K562 (cell line): ENCODE data around the gene ABCC1. TPM values are rescaled to one million over a fixed set of nuclear protein-coding genes. Genes with fewer than 3 reads are reported as not detected.

Experiments used
- ARID1B ChIP-seq: fragments of 450-650 bp; IDR thresholded peaks from 2 replicates; pipeline ENCODE4 v1.6.1; 2016; ENCODE audit warnings: antibody characterized with exemption, mild to moderate bottlenecking, inconsistent platforms
- ARNT ChIP-seq, 2 experiments: fragments of 450-650 bp; IDR thresholded peaks; 2 replicates each; pipeline ENCODE4 v1.6.1; 2016; ENCODE audit warnings: mild to moderate bottlenecking in 1 of 2
- BRCA1 ChIP-seq, 2 experiments: fragments of 450-650 bp in 1 of 2; sonication (generic) in 1 of 2; formaldehyde crosslinking in 1 of 2; IDR thresholded peaks; 2 replicates each; pipeline versions ENCODE4 v1.5.0 to v1.6.1; 2017 to 2020; ENCODE audit warnings: mild to moderate bottlenecking in 1 of 2, missing genetic modification reagents in 1 of 2
- CSDE1 ChIP-seq, 2 experiments: fragments of 450-650 bp; IDR thresholded peaks; 2 replicates each; pipeline ENCODE4 v1.6.1; 2016; ENCODE audit warnings: mild to moderate bottlenecking in 1 of 2
- FOS ChIP-seq: IDR thresholded peaks from 3 replicates; pipeline ENCODE4 v1.6.1; 2011; ENCODE audit not compliant: insufficient read length; ENCODE audit errors: extremely low read depth
- GABPA ChIP-seq: fragments of 200-800 bp; sonication (Bioruptor generic); conservative IDR thresholded peaks from 2 replicates; pipeline ENCODE4 v1.6.1; 2016; ENCODE audit warnings: low read depth, missing genetic modification characterization, missing compliant biosample characterization
- KLF16 ChIP-seq: IDR thresholded peaks from 2 replicates; pipeline ENCODE4 v1.6.1; 2016; ENCODE audit warnings: antibody characterized with exemption
- MCM3 ChIP-seq: fragments of 450-650 bp; IDR thresholded peaks from 2 replicates; pipeline ENCODE4 v1.6.1; 2016
- POLR2A ChIP-seq: fragments of 450-650 bp; conservative IDR thresholded peaks from 2 replicates; pipeline ENCODE4 v1.6.1; 2016
- POLR2H ChIP-seq: IDR thresholded peaks from 2 replicates; pipeline ENCODE4 v1.6.1; 2016; ENCODE audit warnings: missing genetic modification characterization, low read depth, mild to moderate bottlenecking, control low read depth, missing compliant biosample characterization, moderate library complexity
- PTBP1 ChIP-seq: fragments of 200-400 bp; formaldehyde crosslinking; IDR thresholded peaks from 2 replicates; pipeline ENCODE4 v1.6.1; 2017; ENCODE audit warnings: low read depth, low read length
- SAFB ChIP-seq: fragments of 200-400 bp; formaldehyde crosslinking; IDR thresholded peaks from 2 replicates; pipeline ENCODE4 v1.6.1; 2017; ENCODE audit warnings: low read depth, low read length, borderline replicate concordance
- SMARCA4 ChIP-seq: fragments of 450-650 bp; IDR thresholded peaks from 2 replicates; pipeline ENCODE4 v1.6.1; 2016
- TAF1 ChIP-seq: IDR thresholded peaks from 2 replicates; pipeline ENCODE4 v1.6.1; 2011; ENCODE audit warnings: mild to moderate bottlenecking, low read length, moderate library complexity; ENCODE audit not compliant: insufficient read depth, control insufficient read depth, severe bottlenecking; ENCODE audit errors: extremely low read depth
- TBL1XR1 ChIP-seq, 2 experiments: IDR thresholded peaks; 2 replicates each; pipeline ENCODE4 v1.6.1; 2012; ENCODE audit warnings: improper control_type of control experiment in 2 of 2, low read length in 2 of 2, mild to moderate bottlenecking in 1 of 2
- ZSCAN29 ChIP-seq: fragments of 450-650 bp; IDR thresholded peaks from 2 replicates; pipeline ENCODE4 v1.6.1; 2017
- polyA plus RNA-seq, 8 experiments: library from polyadenylated mRNA; depleted of rRNA in 4 of 8; stranded (reverse) in 5 of 8; unstranded in 3 of 8; fragments of >200 nt; fragmentation: Nextera tagmentation in 2 of 8; fragmentation: Illumina TruSeq in 1 of 8; extraction: Ambion mirVana in 2 of 8; extraction: Trizol in 1 of 8; gene quantifications; 2 replicates each; pipeline versions ENCODE4 v1.2.1 to v1.2.3, GENCODE V29; 2011 to 2014; ENCODE audit warnings: inconsistent platforms in 1 of 8, missing spikeins in 1 of 8
- total RNA-seq, 7 experiments: library from RNA; depleted of rRNA in 6 of 7; stranded (reverse); fragments of >200 nt in 6 of 7; fragmentation: Illumina TruSeq in 2 of 7; extraction: Trizol in 2 of 7; gene quantifications; 2 replicates each; pipeline versions ENCODE4 v1.2.1 to v1.2.3, GENCODE V29; 2011 to 2021; ENCODE audit warnings: low replicate concordance in 1 of 7
- TF ChIP-seq, protein P1 (sequence below), 2 experiments: IDR thresholded peaks in 1 of 2; conservative IDR thresholded peaks in 1 of 2; 2 replicates each; pipeline ENCODE4 v1.6.1; 2016; ENCODE audit warnings: low read depth in 2 of 2, mild to moderate bottlenecking in 1 of 2, missing compliant biosample characterization in 1 of 2, missing genetic modification characterization in 1 of 2, moderate library complexity in 1 of 2
- TF ChIP-seq, protein P2 (sequence below): sonication (generic); formaldehyde crosslinking; IDR thresholded peaks from 2 replicates; pipeline ENCODE4 v1.9.0; 2022; ENCODE audit warnings: mild to moderate bottlenecking, missing genetic modification reagents
- TF ChIP-seq, protein P3 (sequence below), 2 experiments: fragments of 450-650 bp; IDR thresholded peaks; 2 replicates each; pipeline ENCODE4 v1.6.1; 2016
- TF ChIP-seq, protein P4 (sequence below): sonication (generic); formaldehyde crosslinking; IDR thresholded peaks from 2 replicates; pipeline ENCODE4 v1.8.0; 2023; ENCODE audit warnings: mild to moderate bottlenecking, missing genetic modification reagents

The ABCC1 gene
- total and polyA plus RNA-seq, 9 of the 15 experiments (the other 6 are each of a cell fraction or from before 2014, with no cell fraction given), result 3.9 to 41.6 (median 10.0) TPM

DNA sequence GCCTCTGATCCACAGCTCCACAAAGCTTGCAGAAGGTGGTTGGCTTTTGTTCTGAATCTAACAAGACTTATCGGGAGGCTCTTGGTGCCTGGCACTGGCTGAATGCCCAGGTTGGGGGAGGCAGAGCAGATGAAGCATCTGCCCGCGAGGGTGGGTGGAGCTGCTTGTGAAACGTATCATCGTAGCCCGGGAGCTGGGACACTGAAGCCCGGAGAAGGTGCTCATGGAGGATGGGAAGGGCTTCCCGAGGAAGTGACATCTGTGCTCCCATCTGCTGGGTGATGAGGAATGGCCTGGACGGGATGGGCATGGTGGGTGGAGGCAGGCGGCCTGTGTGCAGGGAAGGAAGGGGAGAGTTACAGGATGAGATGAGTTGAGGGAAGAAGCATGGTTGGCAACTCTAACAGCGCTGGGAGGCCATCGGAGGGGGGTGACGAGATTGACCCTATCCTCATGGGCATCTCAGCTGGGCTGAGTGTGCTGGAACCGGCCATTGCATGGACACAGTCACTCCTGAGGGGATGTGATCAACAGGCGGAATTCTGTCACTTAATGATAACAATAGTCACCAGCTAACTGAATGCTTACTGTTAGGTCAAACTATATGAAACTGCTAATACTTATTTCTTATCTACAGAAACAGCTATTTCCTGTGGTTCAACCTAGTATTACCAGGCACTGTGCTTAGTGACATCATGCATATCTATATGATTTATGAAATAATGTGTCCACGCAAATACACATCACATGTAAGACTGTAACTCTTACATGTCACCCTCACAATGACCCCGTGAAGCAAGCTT lies 171.2 kb downstream of the ABCC1 start (continued):
- TF ChIP-seq, protein P1, sequence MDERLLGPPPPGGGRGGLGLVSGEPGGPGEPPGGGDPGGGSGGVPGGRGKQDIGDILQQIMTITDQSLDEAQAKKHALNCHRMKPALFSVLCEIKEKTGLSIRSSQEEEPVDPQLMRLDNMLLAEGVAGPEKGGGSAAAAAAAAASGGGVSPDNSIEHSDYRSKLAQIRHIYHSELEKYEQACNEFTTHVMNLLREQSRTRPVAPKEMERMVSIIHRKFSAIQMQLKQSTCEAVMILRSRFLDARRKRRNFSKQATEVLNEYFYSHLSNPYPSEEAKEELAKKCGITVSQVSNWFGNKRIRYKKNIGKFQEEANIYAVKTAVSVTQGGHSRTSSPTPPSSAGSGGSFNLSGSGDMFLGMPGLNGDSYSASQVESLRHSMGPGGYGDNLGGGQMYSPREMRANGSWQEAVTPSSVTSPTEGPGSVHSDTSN (CRISPR knock-in tag; IDR thresholded peaks at IDR 0.05; ENCODE audit: low read depth), result peak; percentile 49; the same call in 1 of the 2 replicates
- TF ChIP-seq, protein P1 (tag; conservative IDR thresholded peaks at IDR 0.05; ENCODE audit: low read depth), result peak; percentile 87
- no peak for TF ChIP-seq TAF1
- no peak for TF ChIP-seq ZSCAN29
- TF ChIP-seq SMARCA4, result peak; percentile 79
- peak in 1 of 2 experiments; percentile 75; a peak in 1 of 4 replicates for TF ChIP-seq ARNT (IDR thresholded peaks at IDR 0.05)
- TF ChIP-seq, protein P2, sequence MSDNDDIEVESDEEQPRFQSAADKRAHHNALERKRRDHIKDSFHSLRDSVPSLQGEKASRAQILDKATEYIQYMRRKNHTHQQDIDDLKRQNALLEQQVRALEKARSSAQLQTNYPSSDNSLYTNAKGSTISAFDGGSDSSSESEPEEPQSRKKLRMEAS (CRISPR knock-in tag), result peak; percentile 21; the same call in 1 of the 2 replicates
- TF ChIP-seq ARID1B, result peak; percentile 92
- TF ChIP-seq FOS, result no peak
- TF ChIP-seq BRCA1 (IDR thresholded peaks at IDR 0.05), result no peak
- TF ChIP-seq BRCA1 (CRISPR knock-in tag; IDR thresholded peaks at IDR 0.05), result no peak
- TF ChIP-seq SAFB, result no peak
- TF ChIP-seq POLR2H (tag), result peak; percentile 19; the same call in 1 of the 2 replicates
- TF ChIP-seq GABPA (tag), result peak; percentile 52
- peak; percentile 79 for TF ChIP-seq KLF16
- TF ChIP-seq, protein P3, sequence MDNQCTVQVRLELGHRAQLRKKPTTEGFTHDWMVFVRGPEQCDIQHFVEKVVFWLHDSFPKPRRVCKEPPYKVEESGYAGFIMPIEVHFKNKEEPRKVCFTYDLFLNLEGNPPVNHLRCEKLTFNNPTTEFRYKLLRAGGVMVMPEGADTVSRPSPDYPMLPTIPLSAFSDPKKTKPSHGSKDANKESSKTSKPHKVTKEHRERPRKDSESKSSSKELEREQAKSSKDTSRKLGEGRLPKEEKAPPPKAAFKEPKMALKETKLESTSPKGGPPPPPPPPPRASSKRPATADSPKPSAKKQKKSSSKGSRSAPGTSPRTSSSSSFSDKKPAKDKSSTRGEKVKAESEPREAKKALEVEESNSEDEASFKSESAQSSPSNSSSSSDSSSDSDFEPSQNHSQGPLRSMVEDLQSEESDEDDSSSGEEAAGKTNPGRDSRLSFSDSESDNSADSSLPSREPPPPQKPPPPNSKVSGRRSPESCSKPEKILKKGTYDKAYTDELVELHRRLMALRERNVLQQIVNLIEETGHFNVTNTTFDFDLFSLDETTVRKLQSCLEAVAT (IDR thresholded peaks at IDR 0.05), result no peak
- TF ChIP-seq MCM3, result no peak
- no peak for TF ChIP-seq POLR2A
- TF ChIP-seq CSDE1 (IDR thresholded peaks at IDR 0.05), result 0 out of 4 replicates have a peak, but pooled peaks of 1 of the 2 experiments have one; percentile 34
- no peak for TF ChIP-seq TBL1XR1 (IDR thresholded peaks at IDR 0.05; ENCODE audit: low read length in 2 of 2)
- no peak for TF ChIP-seq PTBP1
- TF ChIP-seq, protein P4, sequence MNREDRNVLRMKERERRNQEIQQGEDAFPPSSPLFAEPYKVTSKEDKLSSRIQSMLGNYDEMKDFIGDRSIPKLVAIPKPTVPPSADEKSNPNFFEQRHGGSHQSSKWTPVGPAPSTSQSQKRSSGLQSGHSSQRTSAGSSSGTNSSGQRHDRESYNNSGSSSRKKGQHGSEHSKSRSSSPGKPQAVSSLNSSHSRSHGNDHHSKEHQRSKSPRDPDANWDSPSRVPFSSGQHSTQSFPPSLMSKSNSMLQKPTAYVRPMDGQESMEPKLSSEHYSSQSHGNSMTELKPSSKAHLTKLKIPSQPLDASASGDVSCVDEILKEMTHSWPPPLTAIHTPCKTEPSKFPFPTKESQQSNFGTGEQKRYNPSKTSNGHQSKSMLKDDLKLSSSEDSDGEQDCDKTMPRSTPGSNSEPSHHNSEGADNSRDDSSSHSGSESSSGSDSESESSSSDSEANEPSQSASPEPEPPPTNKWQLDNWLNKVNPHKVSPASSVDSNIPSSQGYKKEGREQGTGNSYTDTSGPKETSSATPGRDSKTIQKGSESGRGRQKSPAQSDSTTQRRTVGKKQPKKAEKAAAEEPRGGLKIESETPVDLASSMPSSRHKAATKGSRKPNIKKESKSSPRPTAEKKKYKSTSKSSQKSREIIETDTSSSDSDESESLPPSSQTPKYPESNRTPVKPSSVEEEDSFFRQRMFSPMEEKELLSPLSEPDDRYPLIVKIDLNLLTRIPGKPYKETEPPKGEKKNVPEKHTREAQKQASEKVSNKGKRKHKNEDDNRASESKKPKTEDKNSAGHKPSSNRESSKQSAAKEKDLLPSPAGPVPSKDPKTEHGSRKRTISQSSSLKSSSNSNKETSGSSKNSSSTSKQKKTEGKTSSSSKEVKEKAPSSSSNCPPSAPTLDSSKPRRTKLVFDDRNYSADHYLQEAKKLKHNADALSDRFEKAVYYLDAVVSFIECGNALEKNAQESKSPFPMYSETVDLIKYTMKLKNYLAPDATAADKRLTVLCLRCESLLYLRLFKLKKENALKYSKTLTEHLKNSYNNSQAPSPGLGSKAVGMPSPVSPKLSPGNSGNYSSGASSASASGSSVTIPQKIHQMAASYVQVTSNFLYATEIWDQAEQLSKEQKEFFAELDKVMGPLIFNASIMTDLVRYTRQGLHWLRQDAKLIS (CRISPR knock-in tag), result 0 out of 2 replicates have a peak, but pooled peaks have one; percentile 16
